Left ventricle myocardium superior (tissue), 1 donor: ENCODE data around the gene EXOC6. TPM values are rescaled to one million over a fixed set of nuclear protein-coding genes. Genes with fewer than 3 reads are reported as not detected.
"Not testable (repeated sequence)": the region's sequence is repeated elsewhere in the genome, so short reads cannot be mapped to it uniquely, and the experiment has no call there.

Source experiments
- ATAC-seq: fragments of 200-7000 bp; cut with Tn5 transposase; one replicate; pipeline ENCODE4 v1.9.1; 2020; ENCODE audit warnings: mild to moderate bottlenecking, moderate library complexity
- DNase-seq: peaks from one replicate; pipeline ENCODE4 v3.0.0-alpha.2; 2020
- intact Hi-C: fragments of 100-400 bp; cut with micrococcal nuclease; formaldehyde crosslinking; loops from one replicate; pipeline ENCODE4 v1.11.0; 2022
- total RNA-seq: library from RNA; stranded (reverse); fragmentation: NEBNext Ultra II Directional; extraction: Animal tissue kit (Norgen Biotek cat#: 25700); gene quantifications from one replicate; pipeline ENCODE4 v1.2.1, GENCODE V29; 2021
- donor health status: DM: no; HTN: yes; CAD: no; lungs with severe emphysema.

The EXOC6 gene
- total RNA-seq, 1 donor from 2014 or later: 9.2 TPM

- ATAC-seq: no peak
- intact Hi-C loops: no loop called here
- DNase-seq: no peak
These were observed 239.5 kb downstream of the EXOC6 start for GRCh38 chr10:93087846-93088245.

DNA sequence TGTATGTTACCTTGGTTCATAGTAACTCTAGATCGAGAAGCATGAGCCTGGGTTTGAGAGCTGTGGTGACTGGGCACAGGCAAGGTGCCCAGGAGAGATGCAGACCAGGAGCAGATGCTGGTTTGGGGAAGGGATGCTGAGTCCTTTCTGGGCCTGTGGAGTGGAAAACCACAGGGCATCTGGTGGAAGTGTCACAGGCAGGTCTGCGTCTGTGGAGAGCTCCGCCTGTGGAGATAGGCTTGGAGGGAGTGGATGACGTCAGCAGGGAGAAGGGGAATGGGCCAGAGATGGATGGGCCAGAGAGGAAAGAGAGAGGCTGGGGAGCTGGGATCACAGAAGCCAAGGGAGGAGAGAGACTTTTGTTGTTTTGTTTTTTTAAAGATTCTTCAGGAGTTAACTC is 240.1 kb downstream of the EXOC6 start:
- DNase-seq: no peak
- ATAC-seq: no peak
- intact Hi-C loops: no loop called here

DNA sequence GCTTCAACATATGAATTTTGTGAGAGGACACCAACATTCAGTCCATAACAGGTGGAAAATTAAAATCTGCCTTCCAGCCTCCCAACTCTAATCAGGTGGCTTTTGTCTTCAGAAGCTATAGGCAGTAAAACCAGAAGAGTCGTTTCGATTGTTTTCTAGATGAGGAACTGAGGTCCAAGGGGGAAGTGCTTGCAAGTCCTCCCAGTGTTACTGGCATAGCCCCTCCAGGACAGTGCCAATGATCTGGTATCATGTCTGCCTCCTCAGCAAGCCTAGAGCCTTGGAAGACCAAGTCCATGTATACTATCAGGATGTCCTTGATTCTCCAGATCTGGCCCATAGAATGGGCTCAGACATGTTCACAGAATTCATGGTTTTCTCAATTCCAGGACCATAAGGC is 242.3 kb downstream of the EXOC6 start:
- intact Hi-C loops: no loop called here
- ATAC-seq (no peak), DNase-seq (no peak)

DNA sequence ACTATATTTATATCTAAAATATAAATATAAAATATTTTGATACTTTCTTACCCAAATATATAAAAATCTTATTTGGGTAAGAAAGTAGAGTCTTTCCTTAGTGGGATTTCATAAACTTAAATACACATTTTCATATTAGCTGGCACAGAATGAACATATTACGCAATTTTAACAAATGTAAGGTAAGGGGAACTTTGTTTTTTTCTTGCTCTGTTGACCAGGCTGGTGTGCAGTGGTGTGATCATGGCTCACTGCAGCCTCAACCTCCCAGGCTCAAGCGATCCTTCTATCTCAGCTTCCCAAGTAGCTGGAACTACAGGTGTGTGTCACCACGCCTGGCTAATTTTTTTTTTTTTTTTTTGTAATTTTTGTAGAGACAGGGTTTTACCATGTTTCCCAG is 243.6 kb downstream of the EXOC6 start:
- DNase-seq (no peak), ATAC-seq (no peak)
- intact Hi-C loops: no loop called here

- no peak for DNase-seq
- ATAC-seq: no peak
- intact Hi-C loops: no loop called here
These were observed 246.9 kb downstream of the EXOC6 start for GRCh38 chr10:93095225-93095624.

DNA sequence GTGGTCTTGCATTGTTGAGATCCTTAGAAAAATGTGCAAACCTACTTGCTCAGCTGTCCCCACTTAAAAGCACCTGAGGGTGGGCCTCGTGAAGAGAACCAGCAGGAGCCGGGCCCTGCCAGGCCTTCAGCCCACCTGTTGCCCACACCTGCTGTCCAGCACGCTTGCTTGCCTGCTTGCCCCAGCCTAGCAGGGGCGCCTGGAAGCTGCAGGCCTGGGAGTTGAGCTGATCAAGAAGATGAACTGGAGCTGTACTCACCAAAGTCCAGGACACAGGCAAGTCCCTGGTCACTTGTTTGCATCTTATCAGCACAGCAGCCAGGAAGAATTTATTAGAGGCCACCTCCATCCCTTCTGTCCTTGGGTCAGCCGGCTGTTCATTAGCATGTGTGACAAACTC is 248.6 kb downstream of the EXOC6 start:
- ATAC-seq (no peak), DNase-seq (no peak)
- intact Hi-C loops: no loop called here

DNA sequence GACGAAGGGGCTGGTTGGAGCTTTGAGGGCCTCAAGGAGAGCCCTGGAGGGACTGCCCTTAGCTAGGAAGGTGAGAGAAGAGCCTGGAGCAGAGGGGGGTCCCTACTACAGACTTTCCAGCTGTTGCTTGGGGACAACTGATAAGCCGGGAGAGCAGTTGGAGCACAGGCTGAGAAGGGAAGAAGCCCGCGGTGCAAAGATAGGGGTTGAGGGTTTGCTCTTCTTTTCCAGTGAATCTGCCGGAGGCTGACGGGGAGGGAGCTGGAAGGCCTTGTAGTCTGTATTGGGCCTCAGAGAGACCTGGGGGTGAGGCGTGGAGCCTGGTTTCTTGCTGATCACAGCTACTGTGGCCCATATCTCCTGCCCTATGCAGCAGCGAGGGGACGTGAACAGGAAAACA is 249.1 kb downstream of the EXOC6 start:
- ATAC-seq (no peak), DNase-seq (no peak)
- intact Hi-C loops: no loop called here

GRCh38 chr10:93098816-93099215 is 250.5 kb downstream of the EXOC6 start:
- ATAC-seq: no peak
- DNase-seq: no peak

GRCh38 chr10:93099670-93100069 is 251.3 kb downstream of the EXOC6 start:
- intact Hi-C loops: no loop called here

More at GRCh38 chr10:93098816-93099215, 250.5 kb downstream of the EXOC6 start:
- intact Hi-C loops: no loop called here

DNA sequence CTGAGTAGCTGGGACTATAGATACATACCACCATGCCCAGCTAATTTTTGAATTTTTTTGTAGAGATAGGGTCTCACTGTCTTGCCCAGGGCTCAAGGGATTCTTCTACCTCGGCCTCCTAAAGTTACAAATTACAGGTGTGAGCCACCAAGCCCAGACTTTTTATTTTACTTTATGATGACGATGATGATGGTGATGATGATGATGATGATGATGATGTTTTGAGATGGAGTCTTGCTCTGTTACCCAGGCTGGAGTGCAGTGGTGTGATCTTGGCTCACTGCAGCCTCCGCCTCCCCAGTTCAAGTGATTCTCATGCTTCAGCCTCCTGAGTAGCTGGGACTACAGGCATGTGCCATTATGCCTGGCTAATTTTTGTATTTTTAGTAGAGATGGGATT is 252.8 kb downstream of the EXOC6 start:
- intact Hi-C loops, DNase-seq, ATAC-seq: not testable (repeated sequence)

More at GRCh38 chr10:93099670-93100069, 251.3 kb downstream of the EXOC6 start:
- DNase-seq (no peak), ATAC-seq (no peak)

- intact Hi-C loops: no loop called here
- no peak for ATAC-seq
- no peak for DNase-seq
These were observed 255.6 kb downstream of the EXOC6 start for GRCh38 chr10:93103953-93104352.

DNA sequence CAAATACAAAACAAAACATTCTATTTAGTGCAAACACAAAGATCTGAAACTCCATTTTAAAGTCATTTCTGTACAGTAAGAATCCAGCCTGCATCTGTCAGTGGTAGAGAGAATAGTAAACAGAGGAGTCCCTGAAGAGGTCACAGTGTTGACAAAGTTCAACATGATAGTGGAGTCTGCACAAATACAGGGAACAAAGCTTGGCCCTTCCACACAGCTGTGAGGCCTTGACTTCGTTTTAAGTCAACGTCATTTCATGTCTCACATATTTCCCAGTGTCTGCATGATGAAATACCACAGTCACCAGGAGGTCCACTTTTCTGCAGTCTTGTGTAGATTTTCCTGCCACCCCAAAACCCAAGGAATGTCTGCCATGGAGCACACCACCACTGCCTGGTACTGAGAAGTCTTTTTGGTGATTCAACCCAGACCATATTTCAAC is 258.3 kb downstream of the EXOC6 start:
- intact Hi-C loops: no loop called here
- ATAC-seq (no peak), DNase-seq (no peak)

Other genes starting within 250 kb of the EXOC6 start
- gene HHEX, start 158.6 kb upstream of the EXOC6 start, total RNA-seq: 2.7 TPM
- not detected for gene CYP26C1, start 212.3 kb downstream of the EXOC6 start, total RNA-seq
- gene CYP26A1, start 225.4 kb downstream of the EXOC6 start, total RNA-seq: not detected